ENCODE data around the gene EPHB2.

- TF ChIP-seq, protein P1, sequence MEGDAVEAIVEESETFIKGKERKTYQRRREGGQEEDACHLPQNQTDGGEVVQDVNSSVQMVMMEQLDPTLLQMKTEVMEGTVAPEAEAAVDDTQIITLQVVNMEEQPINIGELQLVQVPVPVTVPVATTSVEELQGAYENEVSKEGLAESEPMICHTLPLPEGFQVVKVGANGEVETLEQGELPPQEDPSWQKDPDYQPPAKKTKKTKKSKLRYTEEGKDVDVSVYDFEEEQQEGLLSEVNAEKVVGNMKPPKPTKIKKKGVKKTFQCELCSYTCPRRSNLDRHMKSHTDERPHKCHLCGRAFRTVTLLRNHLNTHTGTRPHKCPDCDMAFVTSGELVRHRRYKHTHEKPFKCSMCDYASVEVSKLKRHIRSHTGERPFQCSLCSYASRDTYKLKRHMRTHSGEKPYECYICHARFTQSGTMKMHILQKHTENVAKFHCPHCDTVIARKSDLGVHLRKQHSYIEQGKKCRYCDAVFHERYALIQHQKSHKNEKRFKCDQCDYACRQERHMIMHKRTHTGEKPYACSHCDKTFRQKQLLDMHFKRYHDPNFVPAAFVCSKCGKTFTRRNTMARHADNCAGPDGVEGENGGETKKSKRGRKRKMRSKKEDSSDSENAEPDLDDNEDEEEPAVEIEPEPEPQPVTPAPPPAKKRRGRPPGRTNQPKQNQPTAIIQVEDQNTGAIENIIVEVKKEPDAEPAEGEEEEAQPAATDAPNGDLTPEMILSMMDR (IDR thresholded peaks at IDR 0.05): no peak
- TF ChIP-seq ZFX (IDR thresholded peaks at IDR 0.05; ENCODE audit: borderline replicate concordance): no peak
Measured at GRCh38 chr1:22908880-22909426, 198.3 kb downstream of the EPHB2 start.

Data from 22Rv1 (cell line).